Prostate gland (tissue), 2 donors: Measurements from ENCODE around the gene KRTAP12-4. TPM values are rescaled to one million over a fixed set of nuclear protein-coding genes. Genes with fewer than 3 reads are reported as not detected.

Experiments used
- DNase-seq: peaks from one replicate; pipeline ENCODE4 v3.0.0-alpha.2; 2019; ENCODE audit warnings: low spot score
- H3K27ac ChIP-seq, 2 donors: fragments of 200-600 bp; sonication (generic); 2 replicates each; pipeline ENCODE4 v1.5.1; 2017 to 2019
- H3K27me3 ChIP-seq: fragments of 200-600 bp; sonication (generic); replicated peaks from 2 replicates; pipeline ENCODE4 v1.5.1; 2019; ENCODE audit not compliant: insufficient read depth
- H3K36me3 ChIP-seq, 2 donors: fragments of 200-600 bp; sonication (generic); 1 replicate in 1 of 2; 2 replicates in 1 of 2; pipeline versions ENCODE4 v1.5.1 to v1.8.1; 2017 to 2019
- H3K4me1 ChIP-seq: fragments of 200-600 bp; sonication (generic); replicated peaks from 2 replicates; pipeline ENCODE4 v1.5.1; 2019
- H3K4me3 ChIP-seq, 2 donors: fragments of 200-600 bp; sonication (generic); 2 replicates each; pipeline ENCODE4 v1.5.1; 2017 to 2019
- H3K9me3 ChIP-seq: fragments of 200-600 bp; sonication (generic); 2 replicates; pipeline ENCODE4 v1.5.1; 2017
- CTCF ChIP-seq, 4 experiments: fragments of 200-600 bp in 2 of 4; fragments of 450-650 bp in 2 of 4; sonication (generic) in 2 of 4; IDR thresholded peaks; 1 replicate in 3 of 4; 2 replicates in 1 of 4; pipeline ENCODE4 v1.5.1; 2016 to 2019; ENCODE audit warnings: antibody characterized with exemption in 4 of 4, mild to moderate bottlenecking in 2 of 4, moderate library complexity in 2 of 4
- POLR2A ChIP-seq: fragments of 450-650 bp; IDR thresholded peaks from one replicate; pipeline ENCODE4 v1.6.1; 2016; ENCODE audit warnings: antibody characterized with exemption, mild to moderate bottlenecking
- POLR2AphosphoS5 ChIP-seq: sonication (generic); formaldehyde crosslinking; IDR thresholded peaks from one replicate; pipeline ENCODE4 v1.6.1; 2017; ENCODE audit warnings: antibody characterized with exemption
- WGBS: methylation state at CpG from one replicate; pipeline ENCODE4 v1.1.5; 2018; 5-methylcytosine and 5-hydroxymethylcytosine counted together
- intact Hi-C: fragments of 100-400 bp; cut with DNase I; formaldehyde crosslinking; loops from one replicate; pipeline ENCODE4 v1.14.2; 2022
- total RNA-seq, 2 donors: library from RNA; depleted of rRNA; stranded (reverse); fragments of >200 nt; gene quantifications; one replicate each; pipeline ENCODE4 v1.1.0, GENCODE V29; 2016

KRTAP12-4 gene
- total RNA-seq = not detected

GRCh38 chr21:44654576-44655175 lies at the start of gene KRTAP12-4:
KRTAP12-4 (minus strand) TSS chr21:44654659; CDS start chr21:44654614, 45 bp downstream.
- intact Hi-C loops = no loop called here
- 82% methylated on average over 8 of the region's 9 CpGs for WGBS
- Histone ChIP-seq H3K4me1 (no peaks in the 10 kb centered on the region), H3K36me3 (no peaks in the 10 kb centered on the region), H3K4me3 (no peak within 1 kb of the TSS), H3K9me3 (no peaks in the 10 kb centered on the region), H3K27me3 (no peaks in the 10 kb centered on the region), H3K27ac (no peak within 1 kb of the TSS)
- no peak for DNase-seq
- no peak for TF ChIP-seq POLR2AphosphoS5
- no peak for TF ChIP-seq CTCF (IDR thresholded peaks at IDR 0.05)
- no peak for TF ChIP-seq POLR2A

- no peak for DNase-seq
- Histone ChIP-seq H3K4me1 (no peaks in the 10 kb centered on the region), H3K27me3 (peaks cover 26% of the 10 kb centered on the region), H3K27ac (no peak overlapping the region), H3K36me3 (no peaks in the 10 kb centered on the region), H3K9me3 (no peaks in the 10 kb centered on the region), H3K4me3 (no peak overlapping the region)
- 54% methylated on average over 13 of the region's 13 CpGs for WGBS
- intact Hi-C loops = no loop called here
- TF ChIP-seq CTCF (IDR thresholded peaks at IDR 0.05) (no peak), POLR2AphosphoS5 (no peak), POLR2A (no peak)
Measured at GRCh38 chr21:44703731-44704635, 49.5 kb upstream of the KRTAP12-4 start.

GRCh38 chr21:44702973-44703730 lies 48.7 kb upstream of the KRTAP12-4 start:
- Histone ChIP-seq H3K4me1 (no peaks in the 10 kb centered on the region), H3K27me3 (peaks cover 24% of the 10 kb centered on the region), H3K9me3 (no peaks in the 10 kb centered on the region), H3K36me3 (no peaks in the 10 kb centered on the region), H3K27ac (no peak overlapping the region), H3K4me3 (no peak overlapping the region)
- 37% methylated on average over 15 of the region's 16 CpGs for WGBS
- DNase-seq = no peak
- TF ChIP-seq POLR2AphosphoS5 = no peak
- no peak for TF ChIP-seq CTCF (IDR thresholded peaks at IDR 0.05)
- TF ChIP-seq POLR2A = no peak
- intact Hi-C loops = no loop called here

GRCh38 chr21:44702111-44702972 lies 47.9 kb upstream of the KRTAP12-4 start:
- H3K27me3 ChIP-seq = peaks cover 28% of the 10 kb centered on the region
- H3K36me3 ChIP-seq = no peaks in the 10 kb centered on the region
- no peak overlapping the region for H3K27ac ChIP-seq
- H3K9me3 ChIP-seq = no peaks in the 10 kb centered on the region
- WGBS = 76% methylated on average over 17 of the region's 22 CpGs
- no peak for TF ChIP-seq POLR2A
- TF ChIP-seq POLR2AphosphoS5 = no peak
- no peak for TF ChIP-seq CTCF (IDR thresholded peaks at IDR 0.05)
- intact Hi-C loops = no loop called here
- H3K4me1 ChIP-seq = no peaks in the 10 kb centered on the region
- no peak overlapping the region for H3K4me3 ChIP-seq
- no peak for DNase-seq
